GM20000 (cell line): ENCODE data around the gene FAAH2.

Source experiments
- DNase-seq: peaks from one replicate; pipeline ENCODE4 v3.0.0; 2012; ENCODE audit warnings: low spot score
- TF ChIP-seq, protein P1 (sequence below): IDR thresholded peaks from 2 replicates; pipeline ENCODE4 v1.5.1; 2012; ENCODE audit warnings: mild to moderate bottlenecking, control low read depth; ENCODE audit errors: extremely low read depth, missing control alignments

The FAAH2 gene

DNA sequence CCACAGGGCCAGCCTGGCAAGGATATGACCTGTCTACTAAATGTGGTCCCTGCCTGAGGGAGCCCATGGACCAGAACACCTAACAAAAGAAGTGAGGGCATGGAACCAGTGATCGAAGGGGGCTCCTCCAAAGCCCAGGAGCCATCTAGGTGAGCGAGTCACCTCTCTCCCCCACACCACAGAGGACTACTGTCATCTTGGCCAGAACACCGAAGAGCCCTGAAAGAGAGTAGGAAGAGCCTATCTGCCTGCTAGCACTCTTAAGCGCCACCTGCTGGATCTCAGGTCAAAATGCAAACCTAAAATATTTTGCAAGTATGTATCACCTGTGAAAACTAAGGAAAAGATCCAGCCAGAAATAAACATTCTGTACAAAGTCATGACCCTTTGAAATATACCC, 167.4 kb downstream of the FAAH2 start:
- DNase-seq = peak; percentile 18
- TF ChIP-seq, protein P1, sequence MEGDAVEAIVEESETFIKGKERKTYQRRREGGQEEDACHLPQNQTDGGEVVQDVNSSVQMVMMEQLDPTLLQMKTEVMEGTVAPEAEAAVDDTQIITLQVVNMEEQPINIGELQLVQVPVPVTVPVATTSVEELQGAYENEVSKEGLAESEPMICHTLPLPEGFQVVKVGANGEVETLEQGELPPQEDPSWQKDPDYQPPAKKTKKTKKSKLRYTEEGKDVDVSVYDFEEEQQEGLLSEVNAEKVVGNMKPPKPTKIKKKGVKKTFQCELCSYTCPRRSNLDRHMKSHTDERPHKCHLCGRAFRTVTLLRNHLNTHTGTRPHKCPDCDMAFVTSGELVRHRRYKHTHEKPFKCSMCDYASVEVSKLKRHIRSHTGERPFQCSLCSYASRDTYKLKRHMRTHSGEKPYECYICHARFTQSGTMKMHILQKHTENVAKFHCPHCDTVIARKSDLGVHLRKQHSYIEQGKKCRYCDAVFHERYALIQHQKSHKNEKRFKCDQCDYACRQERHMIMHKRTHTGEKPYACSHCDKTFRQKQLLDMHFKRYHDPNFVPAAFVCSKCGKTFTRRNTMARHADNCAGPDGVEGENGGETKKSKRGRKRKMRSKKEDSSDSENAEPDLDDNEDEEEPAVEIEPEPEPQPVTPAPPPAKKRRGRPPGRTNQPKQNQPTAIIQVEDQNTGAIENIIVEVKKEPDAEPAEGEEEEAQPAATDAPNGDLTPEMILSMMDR = peak; percentile 20

DNA sequence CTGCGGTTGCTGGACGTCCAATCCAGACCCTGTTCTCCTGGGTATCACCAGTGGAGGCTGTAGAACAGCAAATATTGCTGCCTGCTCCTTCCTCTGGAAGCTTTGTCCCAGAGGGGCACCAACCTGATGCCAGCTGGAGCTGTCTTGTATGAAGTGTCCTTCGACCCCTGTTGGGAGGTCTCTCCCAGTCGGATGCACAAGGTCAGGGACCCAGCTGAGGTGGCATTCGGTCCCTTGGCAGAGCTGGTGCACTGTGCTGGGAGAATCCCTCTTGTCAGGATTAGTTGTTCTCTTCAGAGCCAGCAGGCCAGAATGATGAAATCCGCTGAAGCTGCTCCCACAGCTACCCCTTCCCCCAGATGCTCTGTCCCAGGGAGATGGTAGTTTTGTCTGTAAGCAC, 195.0 kb downstream of the FAAH2 start:
- TF ChIP-seq, protein P1 = no peak
- DNase-seq = no peak

DNA sequence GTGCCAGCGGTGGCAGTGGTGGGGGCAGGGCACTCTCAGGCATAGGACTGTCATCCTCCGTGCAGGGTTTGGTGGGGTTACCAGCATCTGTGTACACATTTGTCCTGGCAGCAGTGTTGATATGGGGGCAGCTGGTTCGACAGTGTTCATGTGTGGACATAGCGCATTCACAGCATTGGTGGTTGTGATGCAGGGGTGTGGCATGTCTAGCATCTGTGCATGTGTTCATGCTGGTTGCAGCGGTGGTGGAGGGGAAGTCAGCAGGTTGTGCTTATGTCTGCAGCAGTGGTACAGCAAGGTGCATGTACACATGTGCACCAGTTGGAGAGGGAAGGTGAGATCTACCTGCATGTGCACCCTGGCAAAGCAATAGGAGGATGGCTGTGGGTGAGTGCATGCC, 230.0 kb downstream of the FAAH2 start:
- TF ChIP-seq, protein P1 = no peak
- no peak for DNase-seq

DNA sequence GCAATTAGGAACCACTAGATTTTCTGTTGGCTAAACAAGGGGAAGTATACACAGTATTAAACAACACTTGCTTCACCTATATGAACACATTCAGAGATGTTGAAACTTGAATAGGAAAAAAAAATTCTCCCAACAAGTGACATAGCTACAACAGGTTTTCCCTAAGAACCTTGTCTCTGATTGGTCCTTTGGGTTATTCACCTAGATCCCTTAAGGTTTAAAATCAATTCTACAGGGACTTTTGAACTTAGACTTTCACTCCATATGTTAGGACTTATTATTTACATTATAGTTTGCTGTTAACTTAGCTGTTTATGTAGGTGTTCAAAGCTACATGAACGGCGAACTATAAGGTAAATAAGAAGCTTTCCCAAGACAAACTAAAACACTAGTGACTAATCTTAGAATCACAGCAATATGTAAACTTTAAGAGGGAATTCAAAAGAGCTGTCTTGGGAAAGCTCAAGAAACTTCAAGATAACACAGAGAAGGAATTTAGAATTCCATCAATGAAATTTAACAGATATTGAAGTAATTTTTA, 233.1 kb downstream of the FAAH2 start:
- DNase-seq = no peak
- TF ChIP-seq, protein P1 = no peak

DNA sequence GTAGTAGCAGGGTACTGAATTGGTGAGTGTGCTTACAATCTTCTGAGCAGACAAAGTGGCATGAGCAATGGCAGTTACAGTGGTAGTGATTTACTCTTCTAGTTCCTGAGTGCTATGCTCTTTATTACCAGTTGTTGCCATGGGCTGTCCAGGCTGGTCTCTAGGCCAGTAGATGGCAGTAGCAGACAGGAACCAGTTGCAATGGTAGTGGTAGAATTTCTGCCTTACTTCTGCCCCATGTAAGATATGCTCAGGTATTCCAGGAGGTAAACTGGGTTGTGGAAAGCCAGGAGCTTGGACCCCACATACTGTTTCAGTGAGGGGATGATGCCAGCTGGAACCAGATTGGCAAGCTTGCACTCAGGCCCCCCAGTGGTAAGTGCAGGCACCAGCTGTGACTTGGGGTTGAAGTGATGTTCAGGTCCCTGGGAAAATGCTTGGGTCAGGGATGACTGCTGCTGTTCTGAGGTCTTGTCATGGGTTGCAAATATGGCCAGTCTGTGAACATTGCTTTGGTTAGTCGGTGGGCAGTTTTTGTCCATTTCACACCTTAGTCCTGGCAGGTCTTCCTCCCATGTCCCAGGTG, 242.3 kb downstream of the FAAH2 start:
- TF ChIP-seq, protein P1 = peak; percentile 7
- no peak for DNase-seq
